Islet precursor cell (in vitro differentiated cells): ENCODE measurements around the gene CYP2A7.
A peak's percentile ranks its signal among the peaks of the same experiment; 100 is the strongest.
"Not testable (repeated sequence)": the region's sequence is repeated elsewhere in the genome, so short reads cannot be mapped to it uniquely, and the experiment has no call there.

Experiments used
- DNase-seq: peaks from one replicate; pipeline ENCODE4 v3.0.0-alpha.2; 2018

Gene CYP2A7

GRCh38 chr19:40838477-40838876, 43.6 kb downstream of the CYP2A7 start:
- not testable (repeated sequence) for DNase-seq

GRCh38 chr19:40836754-40837429, 45.1 kb downstream of the CYP2A7 start:
- no peak for DNase-seq

- DNase-seq, result peak; percentile 25
Measured at GRCh38 chr19:40833728-40834533, 48.1 kb downstream of the CYP2A7 start.

- DNase-seq, result not testable (repeated sequence)
Measured at GRCh38 chr19:40832431-40832790, 49.6 kb downstream of the CYP2A7 start.

- peak; percentile 54 for DNase-seq
Measured at GRCh38 chr19:40831502-40832430, 50.3 kb downstream of the CYP2A7 start.

- DNase-seq, result not testable (repeated sequence)
Measured at GRCh38 chr19:40830741-40831140, 51.3 kb downstream of the CYP2A7 start.

- DNase-seq, result no peak
Measured at GRCh38 chr19:40829205-40829604, 52.8 kb downstream of the CYP2A7 start.

- DNase-seq, result peak; percentile 38
Measured at GRCh38 chr19:40827386-40828247, 54.4 kb downstream of the CYP2A7 start.

- DNase-seq, result peak; percentile 42
Measured at GRCh38 chr19:40826699-40827385, 55.2 kb downstream of the CYP2A7 start.

GRCh38 chr19:40826312-40826698, 55.7 kb downstream of the CYP2A7 start:
- DNase-seq, result not testable (repeated sequence)

GRCh38 chr19:40825460-40826095, 56.5 kb downstream of the CYP2A7 start:
- not testable (repeated sequence) for DNase-seq
